A549 (cell line): Measurements from ENCODE around the gene KLF6. TPM values are rescaled to one million over a fixed set of nuclear protein-coding genes. Genes with fewer than 3 reads are reported as not detected.

Experiments used
- ATAC-seq, 2 experiments: fragments of 200-7000 bp in 1 of 2; fragments of >200 bp in 1 of 2; cut with Nextera tagmentation in 1 of 2; cut with Tn5 transposase in 1 of 2; 3 replicates each; pipeline versions ENCODE4 v1.8.0 to v1.9.1; 2018 to 2020; ENCODE audit warnings: mild to moderate bottlenecking in 1 of 2, moderate library complexity in 1 of 2
- CTCF ChIA-PET: fragments of 300-600 bp; sonication (Branson Sonifier 250); formaldehyde crosslinking; extraction: SDS; loops from one replicate; lab custom pipeline; 2021; ENCODE audit warnings: antibody characterized with exemption, inconsistent platforms; lab: Yijun Ruan, JAX
- POLR2A ChIA-PET: fragments of 350-600 bp; formaldehyde crosslinking; extraction: SDS; loops from one replicate; lab custom pipeline; 2021; ENCODE audit warnings: antibody characterized with exemption, inconsistent platforms; lab: Yijun Ruan, JAX
- DNase-seq, 2 experiments: peaks; one replicate each; pipeline versions ENCODE4 v3.0.0 to v3.0.0-alpha.2; 2011 to 2016; ENCODE audit warnings: low read depth in 1 of 2, low spot score in 1 of 2
- FAIRE-seq: peaks from 2 replicates; lab custom pipeline; 2011; peaks lifted over from hg19 to GRCh38; lab: Jason Lieb, UNC
- H3K27ac ChIP-seq, 2 experiments: fragments of >200 bp; sonication (Bioruptor Twin); formaldehyde crosslinking; 3 replicates each; pipeline ENCODE4 v1.5.1; 2016 to 2017
- H3K4me1 ChIP-seq: fragments of >200 bp; sonication (Bioruptor Twin); formaldehyde crosslinking; 3 replicates; pipeline ENCODE4 v1.6.1; 2016
- H3K4me2 ChIP-seq: fragments of >200 bp; sonication (Bioruptor Twin); formaldehyde crosslinking; 3 replicates; pipeline ENCODE4 v1.6.1; 2016
- H3K4me3 ChIP-seq: fragments of >200 bp; sonication (Bioruptor Twin); formaldehyde crosslinking; 3 replicates; pipeline ENCODE4 v1.5.1; 2016
- H3K9me3 ChIP-seq: fragments of >200 bp; sonication (Bioruptor Twin); formaldehyde crosslinking; 3 replicates; pipeline ENCODE4 v1.6.1; 2016
- CBX8 ChIP-seq: fragments of 200-600 bp; sonication (generic); IDR thresholded peaks from 2 replicates; pipeline ENCODE4 v1.6.1; 2016
- CHD2 ChIP-seq: fragments of 150-350 bp; IDR thresholded peaks from 2 replicates; pipeline ENCODE4 v1.6.1; 2014; ENCODE audit warnings: low read length; ENCODE audit not compliant: partially characterized antibody
- CHD4 ChIP-seq: fragments of 200-600 bp; sonication (generic); IDR thresholded peaks from 2 replicates; pipeline ENCODE4 v1.6.1; 2016; ENCODE audit warnings: antibody characterized with exemption, mild to moderate bottlenecking, borderline replicate concordance
- CTCF ChIP-seq: fragments of >200 bp; sonication (Bioruptor Twin); formaldehyde crosslinking; IDR thresholded peaks from 3 replicates; pipeline ENCODE4 v1.5.1; 2016
- ESRRA ChIP-seq: fragments of 150-350 bp; IDR thresholded peaks from 2 replicates; pipeline ENCODE4 v1.6.1; 2014; ENCODE audit warnings: mild to moderate bottlenecking, low read length, borderline replicate concordance
- FOXS1 ChIP-seq: fragments of 250-450 bp; sonication (Bioruptor Pico); IDR thresholded peaks from 2 replicates; pipeline ENCODE4 v1.5.0; 2020; ENCODE audit warnings: mild to moderate bottlenecking, moderate library complexity
- HEYL ChIP-seq: fragments of 250-450 bp; sonication (Bioruptor Pico); IDR thresholded peaks from 2 replicates; pipeline ENCODE4 v1.8.0; 2021; ENCODE audit warnings: mild to moderate bottlenecking, moderate library complexity
- HOXB5 ChIP-seq: fragments of 250-450 bp; sonication (Bioruptor Pico); IDR thresholded peaks from 2 replicates; pipeline ENCODE4 v1.5.0; 2020; ENCODE audit warnings: mild to moderate bottlenecking, moderate library complexity
- JUN ChIP-seq, 2 experiments: fragments of >200 bp; sonication (Bioruptor Twin); formaldehyde crosslinking; IDR thresholded peaks; 2 replicates in 1 of 2; 3 replicates in 1 of 2; pipeline ENCODE4 v1.6.1; 2016 to 2017
- MAZ ChIP-seq: fragments of 150-350 bp; IDR thresholded peaks from 2 replicates; pipeline ENCODE4 v1.6.1; 2014; ENCODE audit warnings: antibody characterized with exemption, low read depth, low read length, borderline replicate concordance
- NR3C1 ChIP-seq: fragments of >200 bp; sonication (Bioruptor Twin); formaldehyde crosslinking; IDR thresholded peaks from 3 replicates; pipeline ENCODE4 v1.6.1; 2017
- PHF8 ChIP-seq: fragments of 200-600 bp; sonication (generic); IDR thresholded peaks from 2 replicates; pipeline ENCODE4 v1.6.1; 2016; ENCODE audit warnings: low read depth, mild to moderate bottlenecking, antibody characterized with exemption, moderate library complexity, borderline replicate concordance
- POLR2AphosphoS2 ChIP-seq: conservative IDR thresholded peaks from 2 replicates; pipeline ENCODE4 v1.6.1; 2012; ENCODE audit warnings: low read length, improper control_type of control experiment, inconsistent platforms
- REST ChIP-seq: fragments of 200-600 bp; sonication (generic); IDR thresholded peaks from 2 replicates; pipeline ENCODE4 v1.6.1; 2016; ENCODE audit warnings: antibody characterized with exemption, mild to moderate bottlenecking, moderate library complexity
- RNF2 ChIP-seq: fragments of 200-600 bp; sonication (generic); IDR thresholded peaks from 2 replicates; pipeline ENCODE4 v1.6.1; 2016; ENCODE audit warnings: low read depth, mild to moderate bottlenecking, antibody characterized with exemption, moderate library complexity, borderline replicate concordance
- SMC3 ChIP-seq: fragments of >200 bp; sonication (Bioruptor Twin); formaldehyde crosslinking; IDR thresholded peaks from 3 replicates; pipeline ENCODE4 v1.6.1; 2018; ENCODE audit warnings: inconsistent platforms
- TFCP2L1 ChIP-seq: fragments of 250-450 bp; sonication (Bioruptor Pico); IDR thresholded peaks from 2 replicates; pipeline ENCODE4 v1.5.0; 2021; ENCODE audit warnings: mild to moderate bottlenecking
- ZC3H11A ChIP-seq: fragments of 450-650 bp; IDR thresholded peaks from 2 replicates; pipeline ENCODE4 v1.6.1; 2014; ENCODE audit warnings: antibody characterized with exemption, mild to moderate bottlenecking
- ZFP36 ChIP-seq: fragments of 450-650 bp; IDR thresholded peaks from 2 replicates; pipeline ENCODE4 v1.6.1; 2014; ENCODE audit warnings: borderline replicate concordance; ENCODE audit not compliant: partially characterized antibody
- ZSCAN20 ChIP-seq: fragments of 250-450 bp; sonication (Bioruptor Pico); IDR thresholded peaks from 2 replicates; pipeline ENCODE4 v1.8.0; 2022; ENCODE audit warnings: mild to moderate bottlenecking, moderate library complexity
- WGBS: methylation state at CpG from one replicate; pipeline ENCODE4 v1.1.6; 2017; ENCODE audit errors: missing lambda C conversion rate; 5-methylcytosine and 5-hydroxymethylcytosine counted together
- polyA plus RNA-seq, 4 experiments: library from polyadenylated mRNA; depleted of rRNA in 3 of 4; stranded (reverse); fragments of >200 nt; fragmentation: RNase III in 1 of 4; extraction: RNeasy Plus Mini Kit Qiagen cat#74134 plus additional on column Dnase treatment in 1 of 4; gene quantifications; 2 replicates in 3 of 4; 3 replicates in 1 of 4; pipeline ENCODE4 v1.2.3, GENCODE V29; 2011 to 2017
- TF ChIP-seq, protein P1 (sequence below): fragments of 150-350 bp; IDR thresholded peaks from 2 replicates; pipeline ENCODE4 v1.6.1; 2014; ENCODE audit warnings: low read depth, mild to moderate bottlenecking, low read length
- TF ChIP-seq, protein P2 (sequence below): IDR thresholded peaks from 2 replicates; pipeline ENCODE4 v1.6.1; 2012
- TF ChIP-seq, protein P3 (sequence below): IDR thresholded peaks from 2 replicates; pipeline ENCODE4 v1.6.1; 2012; ENCODE audit warnings: low read depth, borderline replicate concordance

KLF6 gene
- polyA plus RNA-seq, 2 of the 4 experiments (the other 2 are of a cell fraction): 31.9 to 86.8 TPM

- DNase-seq (no peak), ATAC-seq (no peak), FAIRE-seq (no peak)
- TF ChIP-seq CHD2 (no peak), CTCF (no peak), POLR2AphosphoS2 (no peak)
- Histone ChIP-seq H3K9me3 (no peaks in the 10 kb centered on the region), H3K4me1 (no peaks in the 10 kb centered on the region), H3K4me2 (no peak overlapping the region), H3K27ac (peak overlapping the region in 1 of 2 experiments; percentile 40; a peak in 2 of 6 replicates), H3K4me3 (no peak overlapping the region)
- ChIA-PET CTCF (interaction anchor here (0.6 to 1.7 kb wide), 4 partner anchors 12 to 1020 kb away, joined by 3 to 5 read pairs (median 4); no protein-coding TSS in a partner anchor), POLR2A (no interaction called here)
- 82% methylated on average over 7 of the region's 7 CpGs for WGBS
Measured at GRCh38 chr10:3746634-3747033, 38.4 kb downstream of the KLF6 start.

DNA sequence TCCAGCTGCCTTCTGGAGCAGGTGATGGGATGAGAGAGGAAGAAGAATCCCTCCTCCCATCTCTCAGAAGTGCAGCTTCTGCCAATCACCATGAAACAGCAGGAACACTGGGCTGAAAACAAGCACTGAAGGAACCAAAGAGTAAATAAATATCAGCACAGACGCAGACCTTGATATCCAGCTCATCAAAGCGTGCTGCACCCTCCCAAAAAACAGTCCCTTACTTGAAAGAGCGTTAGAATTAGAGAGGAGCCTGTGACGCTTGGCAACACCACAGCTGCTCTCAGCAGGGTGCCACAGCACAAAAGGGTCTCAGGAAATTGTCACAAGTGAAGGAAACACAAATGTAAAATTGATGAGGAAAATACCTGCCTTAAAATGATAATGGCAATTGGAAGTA lies 39.5 kb downstream of the KLF6 start:
- Histone ChIP-seq H3K4me1 (peaks cover 7% of the 10 kb centered on the region; the same call in 2 of the 3 replicates), H3K4me3 (no peak overlapping the region), H3K27ac (no peak overlapping the region; a peak in 1 of 6 replicates), H3K9me3 (no peaks in the 10 kb centered on the region; the same call in 2 of the 3 replicates), H3K4me2 (no peak overlapping the region)
- ChIA-PET CTCF (interaction anchor here (0.8 to 2.0 kb wide), 3 partner anchors 12 to 548 kb away, joined by 3 to 6 read pairs (median 4); no protein-coding TSS in a partner anchor), POLR2A (no interaction called here)
- DNase-seq (no peak), ATAC-seq (no peak), FAIRE-seq (no peak)
- WGBS: 59% methylated on average over 4 of the region's 4 CpGs
- TF ChIP-seq, protein P1, sequence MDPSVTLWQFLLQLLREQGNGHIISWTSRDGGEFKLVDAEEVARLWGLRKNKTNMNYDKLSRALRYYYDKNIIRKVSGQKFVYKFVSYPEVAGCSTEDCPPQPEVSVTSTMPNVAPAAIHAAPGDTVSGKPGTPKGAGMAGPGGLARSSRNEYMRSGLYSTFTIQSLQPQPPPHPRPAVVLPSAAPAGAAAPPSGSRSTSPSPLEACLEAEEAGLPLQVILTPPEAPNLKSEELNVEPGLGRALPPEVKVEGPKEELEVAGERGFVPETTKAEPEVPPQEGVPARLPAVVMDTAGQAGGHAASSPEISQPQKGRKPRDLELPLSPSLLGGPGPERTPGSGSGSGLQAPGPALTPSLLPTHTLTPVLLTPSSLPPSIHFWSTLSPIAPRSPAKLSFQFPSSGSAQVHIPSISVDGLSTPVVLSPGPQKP: no peak
- TF ChIP-seq MAZ: no peak
- TF ChIP-seq HEYL: no peak
- TF ChIP-seq ZSCAN20: no peak
- no peak for TF ChIP-seq HOXB5 (CRISPR knock-in tag)
- TF ChIP-seq RNF2: no peak
- TF ChIP-seq, protein P2, sequence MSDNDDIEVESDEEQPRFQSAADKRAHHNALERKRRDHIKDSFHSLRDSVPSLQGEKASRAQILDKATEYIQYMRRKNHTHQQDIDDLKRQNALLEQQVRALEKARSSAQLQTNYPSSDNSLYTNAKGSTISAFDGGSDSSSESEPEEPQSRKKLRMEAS: no peak
- TF ChIP-seq TFCP2L1 (CRISPR knock-in tag): no peak
- TF ChIP-seq ZFP36: no peak
- TF ChIP-seq NR3C1: no peak
- no peak for TF ChIP-seq CBX8
- TF ChIP-seq, protein P3, sequence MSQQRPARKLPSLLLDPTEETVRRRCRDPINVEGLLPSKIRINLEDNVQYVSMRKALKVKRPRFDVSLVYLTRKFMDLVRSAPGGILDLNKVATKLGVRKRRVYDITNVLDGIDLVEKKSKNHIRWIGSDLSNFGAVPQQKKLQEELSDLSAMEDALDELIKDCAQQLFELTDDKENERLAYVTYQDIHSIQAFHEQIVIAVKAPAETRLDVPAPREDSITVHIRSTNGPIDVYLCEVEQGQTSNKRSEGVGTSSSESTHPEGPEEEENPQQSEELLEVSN: no peak
- TF ChIP-seq POLR2AphosphoS2: no peak
- TF ChIP-seq JUN (IDR thresholded peaks at IDR 0.05): no peak

- POLR2A ChIA-PET: interaction anchor here (0.6 kb wide), 1 partner anchor 905 kb away, joined by 5 read pairs; no protein-coding TSS in a partner anchor
- no peak for FAIRE-seq
- CTCF ChIA-PET: interaction anchor here (0.6 to 1.4 kb wide), 6 partner anchors 12 to 546 kb away, joined by 3 to 5 read pairs (median 3); no protein-coding TSS in a partner anchor
- DNase-seq: no peak
- Histone ChIP-seq H3K4me3 (no peak overlapping the region), H3K27ac (peak overlapping the region; percentile 44 to 72; a peak in 5 of 6 replicates), H3K4me2 (no peak overlapping the region), H3K4me1 (peaks cover 27% of the 10 kb centered on the region), H3K9me3 (no peaks in the 10 kb centered on the region; the same call in 2 of the 3 replicates)
- ATAC-seq: no peak
- 89% methylated on average over 6 of the region's 6 CpGs for WGBS
- TF ChIP-seq FOXS1: no peak
- TF ChIP-seq PHF8: no peak
- no peak for TF ChIP-seq CHD2
- TF ChIP-seq JUN (IDR thresholded peaks at IDR 0.05): no peak
- no peak for TF ChIP-seq REST
- no peak for TF ChIP-seq CHD4
- TF ChIP-seq, protein P1: no peak
- no peak for TF ChIP-seq SMC3
- no peak for TF ChIP-seq ESRRA
- no peak for TF ChIP-seq ZC3H11A
Measured at GRCh38 chr10:3741688-3742461, 43.1 kb downstream of the KLF6 start.
